GM19452 (cell line): ENCODE measurements around the gene MCM6.
A peak's percentile ranks its signal among the peaks of the same experiment; 100 is the strongest.

Experiments used
- ATAC-seq: cut with Tn5 transposase; IDR thresholded peaks from one replicate; pipeline ENCODE4 v1.9.1; 2021; ENCODE audit not compliant: unreplicated experiment

The MCM6 gene

GRCh38 chr2:135870571-135870970 is 5.7 kb downstream of the MCM6 start:
- peak; percentile 43 for ATAC-seq

- no peak for ATAC-seq
Observed at GRCh38 chr2:135863233-135863632, 13.0 kb downstream of the MCM6 start.

- ATAC-seq = no peak
Observed at GRCh38 chr2:135862718-135863117, 13.5 kb downstream of the MCM6 start.

GRCh38 chr2:135853401-135853800 is 22.8 kb downstream of the MCM6 start:
- no peak for ATAC-seq

GRCh38 chr2:135851858-135852257 is 24.4 kb downstream of the MCM6 start:
- ATAC-seq = no peak

GRCh38 chr2:135850892-135851668 is 25.2 kb downstream of the MCM6 start:
- no peak for ATAC-seq

GRCh38 chr2:135849087-135849486 is 27.2 kb downstream of the MCM6 start:
- ATAC-seq = no peak

- no peak for ATAC-seq
Observed at GRCh38 chr2:135845997-135846396, 30.2 kb downstream of the MCM6 start.

- ATAC-seq = no peak
Observed at GRCh38 chr2:135845257-135845656, 31.0 kb downstream of the MCM6 start.

GRCh38 chr2:135844301-135844895 is 31.8 kb downstream of the MCM6 start:
- ATAC-seq = no peak

GRCh38 chr2:135843671-135844070 is 32.6 kb downstream of the MCM6 start:
- no peak for ATAC-seq

GRCh38 chr2:135840601-135841000 is 35.6 kb downstream of the MCM6 start:
- no peak for ATAC-seq

GRCh38 chr2:135839713-135840112 is 36.5 kb downstream of the MCM6 start:
- no peak for ATAC-seq

GRCh38 chr2:135838502-135838901 is 37.7 kb downstream of the MCM6 start:
- ATAC-seq = no peak

- no peak for ATAC-seq
Observed at GRCh38 chr2:135836596-135837270, 39.5 kb downstream of the MCM6 start, which contains the start of gene LCT. Gene LCT, minus strand, starts transcription at chr2:135837184. Its CDS starts 15 bp downstream, at chr2:135837169.

- ATAC-seq = no peak
Observed at GRCh38 chr2:135832891-135833290, 43.4 kb downstream of the MCM6 start.

- no peak for ATAC-seq
Observed at GRCh38 chr2:135831180-135831812, 44.9 kb downstream of the MCM6 start.

- no peak for ATAC-seq
Observed at GRCh38 chr2:135829378-135830135, 46.7 kb downstream of the MCM6 start.

GRCh38 chr2:135826544-135826943 is 49.7 kb downstream of the MCM6 start:
- no peak for ATAC-seq

GRCh38 chr2:135825550-135826176 is 50.6 kb downstream of the MCM6 start:
- ATAC-seq = no peak
